Measurements from ENCODE around the gene BLOC1S1. TPM values are rescaled to one million over a fixed set of nuclear protein-coding genes. Genes with fewer than 3 reads are reported as not detected.

BLOC1S1 gene
- total RNA-seq, 1 donor = 59.4 TPM

DNA sequence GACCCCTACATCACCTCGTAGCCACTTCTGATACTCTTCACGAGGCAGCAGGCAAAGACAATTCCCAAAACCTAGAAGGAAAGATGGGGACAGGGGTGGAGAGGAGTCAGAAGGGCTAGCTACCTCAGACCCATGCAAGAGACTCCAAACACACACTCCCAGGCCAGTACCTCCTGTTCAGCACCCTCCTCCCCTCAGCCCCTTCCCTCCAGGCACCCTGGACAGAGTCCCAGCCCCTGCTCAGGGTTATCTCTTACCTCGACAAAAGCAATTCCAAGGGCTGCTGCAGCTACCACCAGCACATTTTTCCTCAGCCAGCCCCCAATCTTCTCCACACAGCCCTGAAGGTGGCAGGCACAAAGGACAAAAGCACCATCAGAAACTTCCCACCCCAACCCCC lies 9.7 kb downstream of the BLOC1S1 start:
- Histone ChIP-seq H3K4me1 (ENCODE audit: insufficient read depth, low read length) (peaks cover 63% of the 10 kb centered on the region), H4K20me1 (ENCODE audit: insufficient read depth, low read length) (peaks cover 52% of the 10 kb centered on the region)

DNA sequence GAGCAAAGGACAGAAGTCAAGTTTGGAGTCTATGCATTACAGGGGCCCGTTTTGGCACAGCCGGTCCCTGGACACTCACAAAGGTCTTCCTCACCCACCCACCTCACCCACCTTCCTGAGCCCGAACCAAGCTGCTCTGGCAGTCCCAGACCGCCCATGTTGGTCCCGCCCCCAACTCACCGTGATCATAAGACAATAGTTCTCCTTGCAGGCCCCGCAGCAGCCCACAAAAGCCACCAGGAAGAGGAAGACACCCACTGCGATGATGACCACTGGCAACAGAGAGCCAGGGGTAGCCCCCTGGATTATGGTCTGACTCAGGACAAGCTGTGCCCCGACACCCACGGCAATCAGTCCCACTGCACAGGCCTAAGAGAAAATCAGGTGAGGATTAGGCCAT lies 11.1 kb downstream of the BLOC1S1 start:
- peaks cover 47% of the 10 kb centered on the region for H3K36me3 ChIP-seq (ENCODE audit: insufficient read depth, low read length)
- peak overlapping the region; percentile 88 for H3K4me2 ChIP-seq (ENCODE audit: insufficient read depth, low read length)
- peaks cover 44% of the 10 kb centered on the region for H4K20me1 ChIP-seq (ENCODE audit: insufficient read depth, low read length)
- H3K4me1 ChIP-seq (ENCODE audit: insufficient read depth, low read length) = peaks cover 58% of the 10 kb centered on the region
- DNase-seq (ENCODE audit: insufficient read length, low spot score, missing footprints) = no peak
- H3K27me3 ChIP-seq (ENCODE audit: insufficient read depth, low read length) = no peaks in the 10 kb centered on the region
- no peak overlapping the region for H2AFZ ChIP-seq (ENCODE audit: low read length)
- no peaks in the 10 kb centered on the region for H3K9me3 ChIP-seq (ENCODE audit: low read depth, low read length)
- peak overlapping the region; percentile 96 for H3K27ac ChIP-seq (ENCODE audit: low read depth, low read length)
- peak overlapping the region; percentile 97 for H3K4me3 ChIP-seq (ENCODE audit: insufficient read depth, low read length)
- TF ChIP-seq, protein P1, sequence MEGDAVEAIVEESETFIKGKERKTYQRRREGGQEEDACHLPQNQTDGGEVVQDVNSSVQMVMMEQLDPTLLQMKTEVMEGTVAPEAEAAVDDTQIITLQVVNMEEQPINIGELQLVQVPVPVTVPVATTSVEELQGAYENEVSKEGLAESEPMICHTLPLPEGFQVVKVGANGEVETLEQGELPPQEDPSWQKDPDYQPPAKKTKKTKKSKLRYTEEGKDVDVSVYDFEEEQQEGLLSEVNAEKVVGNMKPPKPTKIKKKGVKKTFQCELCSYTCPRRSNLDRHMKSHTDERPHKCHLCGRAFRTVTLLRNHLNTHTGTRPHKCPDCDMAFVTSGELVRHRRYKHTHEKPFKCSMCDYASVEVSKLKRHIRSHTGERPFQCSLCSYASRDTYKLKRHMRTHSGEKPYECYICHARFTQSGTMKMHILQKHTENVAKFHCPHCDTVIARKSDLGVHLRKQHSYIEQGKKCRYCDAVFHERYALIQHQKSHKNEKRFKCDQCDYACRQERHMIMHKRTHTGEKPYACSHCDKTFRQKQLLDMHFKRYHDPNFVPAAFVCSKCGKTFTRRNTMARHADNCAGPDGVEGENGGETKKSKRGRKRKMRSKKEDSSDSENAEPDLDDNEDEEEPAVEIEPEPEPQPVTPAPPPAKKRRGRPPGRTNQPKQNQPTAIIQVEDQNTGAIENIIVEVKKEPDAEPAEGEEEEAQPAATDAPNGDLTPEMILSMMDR (IDR thresholded peaks at IDR 0.05; ENCODE audit: extremely low read depth, low read depth, low read length) = no peak
- H3K79me2 ChIP-seq (ENCODE audit: insufficient read depth, low read length) = peaks cover 62% of the 10 kb centered on the region

More for the DNA sequence above, 9.7 kb downstream of the BLOC1S1 start:
- Histone ChIP-seq H3K79me2 (ENCODE audit: insufficient read depth, low read length) (peaks cover 53% of the 10 kb centered on the region), H3K36me3 (ENCODE audit: insufficient read depth, low read length) (peaks cover 47% of the 10 kb centered on the region), H3K4me3 (ENCODE audit: insufficient read depth, low read length) (peak overlapping the region; percentile 49), H3K27me3 (ENCODE audit: insufficient read depth, low read length) (no peaks in the 10 kb centered on the region), H3K9me3 (ENCODE audit: low read depth, low read length) (no peaks in the 10 kb centered on the region), H3K27ac (ENCODE audit: low read depth, low read length) (no peak overlapping the region), H3K4me2 (ENCODE audit: insufficient read depth, low read length) (peak overlapping the region; percentile 88), H2AFZ (ENCODE audit: low read length) (no peak overlapping the region)
- DNase-seq (ENCODE audit: insufficient read length, low spot score, missing footprints) = peak; percentile 2
- TF ChIP-seq, protein P1 (IDR thresholded peaks at IDR 0.05; ENCODE audit: extremely low read depth, low read depth, low read length) = no peak

DNA sequence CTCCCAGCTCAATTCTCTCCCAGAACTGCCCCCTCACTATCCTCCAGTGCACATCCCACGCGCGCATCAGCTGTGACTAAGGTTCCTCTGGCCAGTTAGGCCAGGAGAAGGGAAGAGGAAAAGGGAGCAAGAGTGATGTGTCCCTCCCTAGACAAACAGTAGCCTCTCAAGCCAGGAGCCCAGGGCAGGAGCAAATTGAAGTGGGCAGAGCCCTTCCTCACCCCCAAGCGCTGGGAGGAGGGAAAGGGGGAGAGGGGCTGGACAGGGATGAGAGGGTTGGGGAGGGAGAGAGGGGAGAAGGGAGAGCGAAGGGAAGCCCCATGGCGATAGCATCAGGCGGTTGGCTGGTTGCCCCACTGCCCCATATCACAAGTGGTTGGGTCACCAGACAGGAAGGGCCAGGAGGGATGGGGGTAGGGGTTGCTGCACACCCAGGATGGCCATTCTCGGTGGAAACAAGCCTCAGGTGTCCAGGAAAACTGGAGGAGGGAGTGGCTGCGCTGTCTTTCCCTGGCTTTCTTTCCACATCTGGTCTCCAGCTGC lies 11.9 kb downstream of the BLOC1S1 start:
- H3K4me1 ChIP-seq (ENCODE audit: insufficient read depth, low read length) = peaks cover 57% of the 10 kb centered on the region
- peak; percentile 94 for DNase-seq (ENCODE audit: insufficient read length, low spot score, missing footprints)
- H2AFZ ChIP-seq (ENCODE audit: low read length) = no peak overlapping the region
- TF ChIP-seq, protein P1 (IDR thresholded peaks at IDR 0.05; ENCODE audit: extremely low read depth, low read depth, low read length) = no peak
- H3K36me3 ChIP-seq (ENCODE audit: insufficient read depth, low read length) = peaks cover 47% of the 10 kb centered on the region
- peak overlapping the region; percentile 88 for H3K4me2 ChIP-seq (ENCODE audit: insufficient read depth, low read length)
- H4K20me1 ChIP-seq (ENCODE audit: insufficient read depth, low read length) = peaks cover 47% of the 10 kb centered on the region
- peaks cover 66% of the 10 kb centered on the region for H3K79me2 ChIP-seq (ENCODE audit: insufficient read depth, low read length)
- H3K27ac ChIP-seq (ENCODE audit: low read depth, low read length) = peak overlapping the region; percentile 96
- H3K4me3 ChIP-seq (ENCODE audit: insufficient read depth, low read length) = peak overlapping the region; percentile 97
- no peaks in the 10 kb centered on the region for H3K27me3 ChIP-seq (ENCODE audit: insufficient read depth, low read length)
- no peaks in the 10 kb centered on the region for H3K9me3 ChIP-seq (ENCODE audit: low read depth, low read length)

GRCh38 chr12:55728186-55728938 lies 12.5 kb downstream of the BLOC1S1 start:
- Histone ChIP-seq H3K4me2 (ENCODE audit: insufficient read depth, low read length) (peak overlapping the region; percentile 88), H3K4me3 (ENCODE audit: insufficient read depth, low read length) (peak overlapping the region; percentile 97), H3K4me1 (ENCODE audit: insufficient read depth, low read length) (peaks cover 55% of the 10 kb centered on the region), H4K20me1 (ENCODE audit: insufficient read depth, low read length) (peaks cover 44% of the 10 kb centered on the region), H3K9me3 (ENCODE audit: low read depth, low read length) (no peaks in the 10 kb centered on the region), H2AFZ (ENCODE audit: low read length) (no peak overlapping the region), H3K27me3 (ENCODE audit: insufficient read depth, low read length) (no peaks in the 10 kb centered on the region), H3K36me3 (ENCODE audit: insufficient read depth, low read length) (peaks cover 42% of the 10 kb centered on the region), H3K79me2 (ENCODE audit: insufficient read depth, low read length) (peaks cover 66% of the 10 kb centered on the region), H3K27ac (ENCODE audit: low read depth, low read length) (peak overlapping the region; percentile 96)
- TF ChIP-seq, protein P1 (IDR thresholded peaks at IDR 0.05; ENCODE audit: extremely low read depth, low read depth, low read length) = no peak
- no peak for DNase-seq (ENCODE audit: insufficient read length, low spot score, missing footprints)

All from osteoblast (primary cell).